Stimulated activated CD4-positive, alpha-beta T cell treated with anti-CD3 and anti-CD28 coated beads, Interleukin-15, amount 100 ng/mL, for 48 hours (primary cell): Measurements from ENCODE around the gene SELENOW.
"Not testable (repeated sequence)": the region's sequence is repeated elsewhere in the genome, so short reads cannot be mapped to it uniquely, and the experiment has no call there.

Source experiments
- DNase-seq, 2 donors: peaks; one replicate each; pipeline ENCODE4 v3.0.0-alpha.2; 2020; ENCODE audit warnings: low read depth in 2 of 2

Gene SELENOW

GRCh38 chr19:47756953-47757608, 21.4 kb upstream of the SELENOW start:
- no peak for DNase-seq

GRCh38 chr19:47757617-47758442, 20.7 kb upstream of the SELENOW start:
- no peak for DNase-seq

GRCh38 chr19:47758443-47758804, 20.1 kb upstream of the SELENOW start:
- DNase-seq = no peak

GRCh38 chr19:47760632-47760999, 17.9 kb upstream of the SELENOW start:
- DNase-seq = no peak

GRCh38 chr19:47761566-47761965, 16.9 kb upstream of the SELENOW start:
- DNase-seq = no peak

- no peak for DNase-seq
Measured at GRCh38 chr19:47762151-47762550, 16.4 kb upstream of the SELENOW start.

GRCh38 chr19:47762615-47763308, 15.7 kb upstream of the SELENOW start:
- DNase-seq = no peak

GRCh38 chr19:47764705-47765104, 13.8 kb upstream of the SELENOW start:
- not testable (repeated sequence) for DNase-seq

GRCh38 chr19:47765523-47766358, 12.8 kb upstream of the SELENOW start:
- DNase-seq = peak in 1 of 2 donors; percentile 31

GRCh38 chr19:47766359-47766620, 12.2 kb upstream of the SELENOW start:
- no peak for DNase-seq

- no peak for DNase-seq
Measured at GRCh38 chr19:47766670-47767069, 11.8 kb upstream of the SELENOW start.

- DNase-seq = no peak
Measured at GRCh38 chr19:47767349-47767748, 11.2 kb upstream of the SELENOW start.

- no peak for DNase-seq
Measured at GRCh38 chr19:47768604-47769003, 9.9 kb upstream of the SELENOW start.

GRCh38 chr19:47769534-47769933, 9.0 kb upstream of the SELENOW start:
- DNase-seq = no peak

- not testable (repeated sequence) for DNase-seq
Measured at GRCh38 chr19:47771291-47771690, 7.2 kb upstream of the SELENOW start.

GRCh38 chr19:47776568-47776967, 1.9 kb upstream of the SELENOW start:
- DNase-seq = no peak

GRCh38 chr19:47777245-47778048, 1.1 kb upstream of the SELENOW start:
- DNase-seq = not testable (repeated sequence)

- no peak for DNase-seq
Measured at GRCh38 chr19:47778954-47779351, 450 bp downstream of the SELENOW start.

- DNase-seq = no peak
Measured at GRCh38 chr19:47779524-47780214, 1.2 kb downstream of the SELENOW start.

- no peak for DNase-seq
Measured at GRCh38 chr19:47780215-47780551, 1.7 kb downstream of the SELENOW start.
